Omental fat pad (tissue), 4 donors: Measurements from ENCODE around the gene S100A16. TPM values are rescaled to one million over a fixed set of nuclear protein-coding genes. Genes with fewer than 3 reads are reported as not detected.

Source experiments
- ATAC-seq: fragments of 150-250 bp; one replicate; pipeline ENCODE4 v1.9.1; 2016; ENCODE audit warnings: mild to moderate bottlenecking, moderate library complexity; ENCODE audit not compliant: low FRiP score
- DNase-seq: peaks from one replicate; pipeline ENCODE4 v3.0.0-alpha.2; 2019; ENCODE audit warnings: low spot score
- total RNA-seq, 4 donors: library from RNA; depleted of rRNA; stranded (reverse); fragments of >200 nt; gene quantifications; one replicate each; pipeline ENCODE4 v1.1.0, GENCODE V29; 2016
- TF ChIP-seq, protein P1 (sequence below), 3 donors: fragments of 450-650 bp; IDR thresholded peaks; one replicate each; pipeline ENCODE4 v1.5.1; 2016 to 2017; ENCODE audit warnings: antibody characterized with exemption in 3 of 3, mild to moderate bottlenecking in 3 of 3, moderate library complexity in 2 of 3

S100A16 gene
- total RNA-seq, 4 donors from 2014 or later = 84.5 to 225 (median 127) TPM

DNA sequence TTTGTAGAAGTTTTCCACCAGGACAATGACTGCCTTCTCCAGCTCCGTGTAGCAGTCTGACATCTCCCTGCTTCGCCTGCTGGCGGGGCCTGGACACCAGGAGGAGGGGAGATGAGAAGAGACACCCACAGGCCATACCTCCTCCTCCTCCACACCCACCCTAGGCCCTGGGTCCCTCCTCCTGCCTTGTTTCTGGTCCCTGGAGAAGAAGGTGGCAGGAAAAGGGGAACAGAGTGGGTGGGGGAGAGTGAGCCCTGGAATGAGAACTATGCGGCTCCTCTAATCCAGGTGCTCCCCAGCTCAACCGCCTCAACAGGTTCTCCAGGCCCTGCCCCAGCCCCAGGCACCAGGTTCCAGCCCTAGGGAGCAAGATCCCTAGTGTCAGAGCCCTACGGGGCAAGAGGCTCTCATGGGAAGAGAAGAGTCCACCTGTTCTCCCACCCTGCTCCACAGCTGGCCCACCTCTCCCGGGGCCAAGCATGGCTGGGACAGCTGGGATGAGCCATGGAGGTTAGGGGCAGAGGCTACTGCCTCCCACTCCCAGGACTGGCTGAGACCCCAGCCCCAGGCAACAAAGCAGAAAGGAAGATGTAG, 4.8 kb downstream of the S100A16 start:
- no peak for DNase-seq
- no peak for ATAC-seq
- TF ChIP-seq, protein P1, sequence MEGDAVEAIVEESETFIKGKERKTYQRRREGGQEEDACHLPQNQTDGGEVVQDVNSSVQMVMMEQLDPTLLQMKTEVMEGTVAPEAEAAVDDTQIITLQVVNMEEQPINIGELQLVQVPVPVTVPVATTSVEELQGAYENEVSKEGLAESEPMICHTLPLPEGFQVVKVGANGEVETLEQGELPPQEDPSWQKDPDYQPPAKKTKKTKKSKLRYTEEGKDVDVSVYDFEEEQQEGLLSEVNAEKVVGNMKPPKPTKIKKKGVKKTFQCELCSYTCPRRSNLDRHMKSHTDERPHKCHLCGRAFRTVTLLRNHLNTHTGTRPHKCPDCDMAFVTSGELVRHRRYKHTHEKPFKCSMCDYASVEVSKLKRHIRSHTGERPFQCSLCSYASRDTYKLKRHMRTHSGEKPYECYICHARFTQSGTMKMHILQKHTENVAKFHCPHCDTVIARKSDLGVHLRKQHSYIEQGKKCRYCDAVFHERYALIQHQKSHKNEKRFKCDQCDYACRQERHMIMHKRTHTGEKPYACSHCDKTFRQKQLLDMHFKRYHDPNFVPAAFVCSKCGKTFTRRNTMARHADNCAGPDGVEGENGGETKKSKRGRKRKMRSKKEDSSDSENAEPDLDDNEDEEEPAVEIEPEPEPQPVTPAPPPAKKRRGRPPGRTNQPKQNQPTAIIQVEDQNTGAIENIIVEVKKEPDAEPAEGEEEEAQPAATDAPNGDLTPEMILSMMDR (IDR thresholded peaks at IDR 0.05) = no peak

DNA sequence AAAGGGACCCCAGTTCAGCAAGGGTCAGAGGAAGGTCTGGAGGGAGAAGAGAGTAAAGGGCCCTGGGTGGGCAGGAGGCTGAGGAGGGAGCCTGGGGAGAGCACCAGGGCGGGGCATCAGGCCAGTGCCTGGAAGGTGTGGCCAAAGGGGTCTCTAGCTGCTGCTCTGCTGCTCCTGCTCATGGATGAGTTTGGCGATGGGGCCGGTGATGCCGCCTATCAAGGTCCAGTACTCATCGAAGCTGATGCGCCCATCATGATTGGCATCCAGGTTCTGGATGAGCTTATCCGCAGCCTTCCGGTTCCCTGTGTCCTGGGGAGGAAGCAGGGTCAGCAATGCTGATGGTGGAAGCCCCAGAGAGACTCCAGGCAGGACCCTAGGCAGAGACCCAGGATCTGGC, 5.6 kb downstream of the S100A16 start:
- no peak for DNase-seq
- TF ChIP-seq, protein P1 (IDR thresholded peaks at IDR 0.05) = no peak
- ATAC-seq = no peak

DNA sequence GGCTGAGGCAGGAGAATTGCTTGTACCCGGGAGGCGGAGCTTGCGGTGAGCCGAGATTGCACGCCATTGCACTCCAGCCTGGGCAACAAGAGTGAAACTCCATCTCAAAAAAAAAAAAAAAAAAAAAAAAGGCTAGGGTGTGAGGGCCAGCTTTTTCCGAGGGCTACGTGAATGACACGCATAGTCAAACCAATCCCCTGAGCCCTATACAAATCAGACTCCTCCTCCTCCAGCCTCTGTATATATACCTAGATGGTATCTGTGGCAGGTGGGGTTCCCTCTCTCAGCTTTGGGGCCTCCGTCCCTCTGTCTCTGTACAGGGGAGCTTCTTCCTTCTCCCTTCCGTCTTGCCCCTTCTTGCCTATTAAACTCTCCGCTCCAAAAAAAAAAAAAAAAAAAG, 6.7 kb downstream of the S100A16 start:
- ATAC-seq (no peak), DNase-seq (no peak)

DNA sequence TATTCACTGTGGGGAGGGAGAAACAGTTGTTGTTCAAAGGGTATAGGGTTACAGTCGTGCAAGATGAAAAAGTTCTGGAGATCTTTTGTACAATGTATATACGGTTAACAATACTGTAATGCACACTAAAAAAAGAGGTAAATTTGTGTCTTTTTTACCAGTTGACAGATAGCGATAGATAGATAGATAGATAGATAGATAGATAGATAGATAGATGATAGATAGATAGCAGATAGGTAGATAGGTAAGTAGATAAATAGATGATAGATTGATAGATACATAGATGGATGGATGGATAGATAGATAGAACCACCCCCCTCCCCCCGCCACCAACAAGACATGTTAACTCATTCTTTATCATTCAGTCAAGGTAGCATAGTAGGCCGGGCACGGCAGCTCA, 10.2 kb downstream of the S100A16 start:
- no peak for ATAC-seq
- TF ChIP-seq, protein P1 (IDR thresholded peaks at IDR 0.05) = no peak
- no peak for DNase-seq

More for the DNA sequence above, 6.7 kb downstream of the S100A16 start:
- TF ChIP-seq, protein P1 (IDR thresholded peaks at IDR 0.05) = no peak

DNA sequence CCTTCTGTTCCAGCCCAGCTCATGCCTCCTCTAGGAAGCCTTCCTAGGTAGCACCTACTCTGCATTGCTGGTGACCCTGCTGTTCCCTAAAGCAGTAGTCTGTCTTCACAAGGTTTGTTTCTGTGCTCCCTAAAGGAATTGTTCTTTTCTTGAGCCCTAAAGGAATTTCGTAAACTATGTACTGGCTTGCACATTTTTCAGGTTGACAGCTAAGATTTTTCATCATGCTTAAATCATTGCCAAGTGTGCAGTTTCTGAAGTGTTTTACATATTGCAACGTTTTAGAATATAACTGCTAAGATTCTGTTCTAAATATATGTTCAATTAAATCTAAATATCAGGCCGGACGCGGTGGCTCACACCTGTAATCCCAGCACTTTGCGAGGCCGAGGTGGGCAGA, 13.1 kb downstream of the S100A16 start:
- DNase-seq = no peak
- TF ChIP-seq, protein P1 (IDR thresholded peaks at IDR 0.05) = no peak
- ATAC-seq = no peak

DNA sequence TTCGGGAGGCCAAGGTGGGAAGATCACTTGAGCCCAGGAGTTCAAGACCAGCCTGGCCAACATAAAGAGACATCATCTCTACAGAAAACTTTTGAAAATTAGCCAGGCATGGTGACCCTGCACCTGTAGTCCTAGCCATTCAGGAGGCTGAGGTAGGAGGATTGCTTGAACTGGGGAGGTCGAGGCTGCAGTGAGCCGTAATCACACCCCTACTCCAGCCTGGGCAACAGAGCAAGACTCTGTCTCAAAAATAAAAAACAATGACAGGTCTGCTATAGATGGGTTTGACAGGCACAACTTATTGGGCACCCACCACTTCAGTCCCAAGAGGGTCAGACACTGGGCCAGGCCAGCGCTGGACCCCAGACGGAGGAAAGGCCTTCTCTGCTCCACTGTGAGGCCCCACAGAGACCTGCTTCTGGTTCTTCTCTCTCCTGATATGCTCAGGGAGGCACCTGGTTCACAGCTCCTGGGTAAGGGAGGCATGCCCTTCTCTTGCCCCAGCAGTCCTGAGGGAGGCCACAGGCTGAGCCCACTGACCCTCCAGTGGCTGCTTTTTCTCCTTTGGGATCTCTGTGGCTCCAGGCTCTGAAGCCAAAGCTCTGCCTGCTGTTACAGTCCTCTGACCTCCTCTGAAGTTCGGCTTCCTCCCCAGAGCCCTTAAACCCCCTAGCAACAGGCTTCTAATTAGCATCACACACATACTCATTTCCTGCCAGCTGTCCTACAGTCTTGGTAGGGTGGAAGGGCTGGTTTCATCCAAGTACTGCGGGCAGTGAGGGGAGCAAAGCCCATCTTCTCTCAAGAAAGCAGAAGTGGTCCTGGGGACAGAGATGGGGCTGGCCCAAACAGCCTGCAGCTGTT, 14.4 kb downstream of the S100A16 start:
- TF ChIP-seq, protein P1 (IDR thresholded peaks at IDR 0.05) = no peak
- ATAC-seq (no peak), DNase-seq (no peak)

DNA sequence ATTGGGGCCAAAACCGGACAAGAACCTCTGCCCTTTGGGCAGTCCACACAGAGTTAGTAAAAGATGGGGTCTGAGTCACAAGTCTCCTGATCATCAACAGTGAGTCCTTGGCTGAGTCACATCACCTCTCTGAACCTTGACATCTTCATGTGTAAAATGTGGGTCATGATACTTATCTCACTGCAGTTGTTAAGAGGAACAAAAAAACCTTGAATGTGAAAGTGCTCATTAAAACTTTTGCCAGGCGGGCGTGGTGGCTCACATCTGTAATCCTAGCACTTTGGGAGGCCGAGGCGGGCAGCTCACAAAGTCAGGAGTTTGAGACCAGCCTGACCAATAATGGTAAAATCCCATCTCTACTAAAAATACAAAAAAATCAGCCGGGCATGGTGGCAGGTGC, 15.7 kb downstream of the S100A16 start:
- ATAC-seq = peak; percentile 58
- TF ChIP-seq, protein P1 (IDR thresholded peaks at IDR 0.05) = no peak
- DNase-seq = no peak
